HG02973 (cell line): ENCODE results near the gene GLIS1.

ENCODE experiments used
- ATAC-seq: cut with Tn5 transposase; IDR thresholded peaks from one replicate; pipeline ENCODE4 v1.9.1; 2021; ENCODE audit warnings: moderate library complexity; ENCODE audit not compliant: unreplicated experiment

Gene GLIS1

DNA sequence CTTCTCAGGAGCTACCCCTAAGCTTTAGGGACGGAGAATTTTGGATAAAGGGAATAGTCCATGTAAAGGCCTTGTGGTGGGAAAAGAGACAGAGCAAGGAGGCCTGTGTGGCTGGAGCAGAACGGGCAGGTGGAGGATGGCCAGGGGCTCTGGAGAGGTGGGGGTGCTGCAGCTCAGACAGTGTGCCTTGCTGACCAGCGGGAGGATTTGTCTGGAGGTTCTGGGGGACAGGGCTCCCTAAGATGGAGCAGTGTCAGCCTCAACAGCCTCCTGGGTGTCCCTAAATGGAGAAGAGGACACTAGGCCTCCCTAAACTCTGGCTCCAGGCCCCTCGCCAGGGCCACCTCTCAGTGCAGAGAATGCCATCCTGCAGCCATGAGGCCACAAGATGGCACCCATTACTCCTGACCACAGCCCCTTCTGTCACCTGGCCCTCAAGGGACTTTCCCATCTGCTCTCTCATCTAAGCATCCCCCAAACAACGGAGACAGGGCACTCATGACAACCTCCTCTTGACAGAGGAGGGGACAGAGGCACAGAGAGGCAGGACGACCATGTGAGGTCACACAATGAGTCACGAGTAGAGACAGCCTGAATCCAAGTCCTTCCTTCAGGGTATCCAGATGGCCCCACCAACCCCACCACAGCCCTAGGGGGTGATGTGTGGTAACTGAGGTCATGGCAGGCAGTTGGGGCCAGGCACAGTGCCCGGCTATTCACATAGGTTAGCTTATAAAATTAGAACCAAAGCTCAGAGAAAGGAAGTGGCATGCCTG, 185.0 kb downstream of the GLIS1 start:
- ATAC-seq = no peak

DNA sequence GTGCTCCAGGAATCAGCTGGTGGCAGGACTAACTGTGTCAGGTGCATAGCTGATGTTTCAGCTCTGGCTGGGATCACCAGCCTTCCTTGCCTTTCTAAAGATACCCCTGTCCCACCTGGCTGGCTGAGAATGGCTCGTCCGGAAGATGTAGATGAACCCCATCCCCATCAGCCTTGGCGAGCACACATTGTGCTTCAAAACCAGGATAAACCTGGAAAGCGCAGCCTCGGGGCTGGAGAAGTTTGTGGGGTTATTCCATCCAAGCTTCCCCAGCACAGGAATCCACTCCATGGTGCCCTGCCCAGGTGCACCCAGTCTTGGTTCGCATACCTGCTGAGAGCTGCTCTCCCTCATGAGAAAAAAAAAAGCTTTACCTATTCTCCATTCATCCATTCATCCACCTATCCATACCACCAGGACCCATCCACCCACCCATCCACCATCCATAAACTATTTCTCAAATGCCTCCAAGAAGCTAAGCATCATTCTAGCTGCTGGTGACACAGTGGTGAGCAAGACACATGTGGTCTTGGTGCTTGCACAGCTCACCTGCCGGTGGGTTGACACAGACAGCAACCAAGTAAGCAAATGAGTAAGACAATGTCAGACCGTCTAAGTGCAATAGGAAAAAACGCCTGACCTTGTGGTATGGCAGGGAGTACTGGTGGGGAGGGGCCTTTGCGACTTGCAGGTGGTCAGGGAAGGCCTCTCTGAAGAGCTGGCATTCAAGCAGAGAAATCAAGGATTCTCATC, 185.8 kb downstream of the GLIS1 start:
- ATAC-seq = no peak

- ATAC-seq = no peak
Observed at GRCh38 chr1:53552146-53552861, 186.7 kb downstream of the GLIS1 start.

GRCh38 chr1:53551428-53551995, 187.5 kb downstream of the GLIS1 start:
- no peak for ATAC-seq

GRCh38 chr1:53550201-53550741, 188.7 kb downstream of the GLIS1 start:
- no peak for ATAC-seq

GRCh38 chr1:53549781-53550180, 189.2 kb downstream of the GLIS1 start:
- ATAC-seq = no peak

- ATAC-seq = no peak
Observed at GRCh38 chr1:53549287-53549686, 189.7 kb downstream of the GLIS1 start.

DNA sequence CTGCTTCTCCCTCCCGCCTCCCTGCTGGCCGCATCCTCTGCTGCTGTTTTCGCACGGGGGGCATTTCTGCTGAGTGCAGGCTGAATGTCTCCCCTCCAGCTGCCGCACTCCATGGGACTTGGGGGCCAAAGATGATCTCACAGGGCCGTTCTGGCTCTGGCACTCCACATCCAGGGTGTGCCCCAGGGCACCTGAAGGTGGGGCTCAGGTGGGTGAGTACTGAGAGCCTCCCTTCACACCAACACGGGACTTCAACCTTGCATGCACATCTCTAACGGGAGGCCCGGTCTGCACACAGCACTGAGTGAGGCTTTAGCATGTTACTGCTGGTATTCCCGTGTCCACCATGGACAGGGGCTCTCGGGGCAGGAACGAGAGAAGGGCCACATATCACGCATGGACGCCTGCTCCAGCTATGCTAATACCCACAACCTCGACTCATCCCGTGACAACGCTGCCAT, 190.9 kb downstream of the GLIS1 start:
- ATAC-seq = no peak

GRCh38 chr1:53547231-53547790, 191.7 kb downstream of the GLIS1 start:
- no peak for ATAC-seq

- ATAC-seq = no peak
Observed at GRCh38 chr1:53546409-53547155, 192.4 kb downstream of the GLIS1 start.

- ATAC-seq = no peak
Observed at GRCh38 chr1:53545663-53546408, 193.1 kb downstream of the GLIS1 start.

DNA sequence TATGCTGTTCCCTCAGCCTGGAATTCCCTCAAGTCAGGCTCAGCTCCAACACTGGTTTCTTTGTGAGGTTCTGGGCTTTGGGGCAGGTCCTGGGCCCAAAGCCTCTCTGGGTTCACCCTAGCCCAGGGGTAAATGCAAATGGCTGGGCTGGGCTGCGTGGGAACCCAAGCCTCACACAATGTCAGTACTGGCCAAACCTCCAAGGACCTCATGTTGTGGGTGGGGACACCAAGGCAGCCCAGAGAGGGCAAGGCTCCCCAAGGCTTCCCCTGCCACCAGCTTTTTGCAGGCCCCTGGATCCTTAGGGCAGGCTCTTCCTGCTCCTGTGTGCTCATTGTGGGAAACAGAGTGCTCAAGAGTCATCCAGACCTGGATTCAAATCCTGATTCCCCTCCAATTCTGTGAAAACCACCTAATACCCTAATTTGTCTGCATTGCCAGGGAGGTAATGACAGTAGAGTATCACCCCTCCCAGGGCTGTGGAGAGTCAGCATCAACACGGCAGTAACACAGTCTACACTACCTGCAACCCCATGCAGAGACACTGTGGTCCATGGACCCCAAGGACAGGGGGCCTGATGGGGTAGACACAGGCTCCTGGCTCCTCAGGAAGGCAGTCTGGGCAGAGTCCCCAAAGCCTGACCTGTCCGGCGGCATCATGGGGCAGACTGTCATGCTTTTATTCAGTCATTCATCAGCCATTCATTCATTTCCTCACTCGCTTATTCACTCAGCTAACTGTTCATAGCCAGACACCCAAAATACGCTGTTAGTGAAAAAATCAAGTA, 194.0 kb downstream of the GLIS1 start:
- no peak for ATAC-seq

DNA sequence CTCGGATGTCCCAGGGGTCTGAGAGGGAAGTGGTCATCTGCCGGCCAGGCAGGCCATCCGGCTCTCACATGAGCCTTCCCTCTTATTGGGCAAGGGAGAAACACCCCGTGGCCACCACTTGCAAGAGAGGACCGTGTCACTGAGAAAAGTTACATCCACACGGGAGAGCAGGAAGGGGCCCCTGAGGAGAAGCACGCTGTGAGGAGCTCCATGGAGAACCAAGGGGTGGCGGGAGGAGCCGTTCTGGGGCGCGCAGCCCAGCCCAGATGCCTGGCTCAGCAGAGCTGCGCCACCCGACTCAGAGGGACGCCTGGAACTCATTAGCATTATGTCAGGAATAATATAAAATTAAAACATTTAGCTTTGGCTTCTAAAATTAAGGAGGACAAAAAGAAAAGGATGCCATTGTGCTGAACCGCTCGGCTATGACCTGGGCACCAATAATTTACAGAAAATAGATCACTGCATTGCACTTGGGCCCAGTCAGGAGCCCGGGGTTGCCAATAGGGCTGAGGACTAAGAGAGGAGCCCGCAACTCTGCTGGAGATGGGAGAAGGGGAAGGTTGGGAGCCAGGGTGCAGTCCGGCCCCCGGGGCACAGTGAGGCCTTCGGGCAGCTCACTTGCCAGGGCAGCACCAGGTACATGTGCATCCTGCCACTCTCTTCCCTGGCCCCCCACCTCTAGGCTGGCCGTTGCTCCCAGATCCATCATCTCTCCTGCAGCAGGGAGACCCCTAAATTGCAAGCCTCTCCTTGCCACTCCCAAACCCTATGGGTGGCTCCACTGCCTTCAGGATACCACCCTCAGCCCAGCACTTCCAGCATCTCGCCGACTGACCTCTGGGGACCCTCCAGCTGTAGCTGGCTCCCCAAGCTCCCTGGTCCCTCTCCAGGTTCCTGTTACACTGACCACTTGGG, 194.9 kb downstream of the GLIS1 start:
- ATAC-seq = no peak

- no peak for ATAC-seq
Observed at GRCh38 chr1:53543130-53543777, 195.7 kb downstream of the GLIS1 start.

DNA sequence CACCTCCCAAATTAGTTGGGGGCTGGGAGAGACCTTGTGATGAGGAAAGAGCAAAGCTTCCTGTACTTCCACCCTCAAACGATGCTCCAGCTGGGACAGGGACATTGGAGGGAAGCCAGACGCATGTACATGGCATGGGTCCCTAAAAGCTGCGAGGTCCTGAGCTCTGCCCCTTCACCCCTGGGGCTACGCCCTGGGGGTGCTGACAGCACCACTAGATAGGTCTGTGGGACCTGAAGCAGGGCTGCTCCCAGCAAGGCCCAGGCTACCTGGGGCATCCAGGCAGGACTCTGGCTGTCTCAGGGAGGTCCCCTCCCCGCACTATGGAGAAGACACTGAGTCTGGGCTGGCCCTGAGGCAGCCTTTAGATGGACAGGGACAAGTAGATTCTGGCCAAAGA, 196.4 kb downstream of the GLIS1 start:
- ATAC-seq = no peak

- ATAC-seq = no peak
Observed at GRCh38 chr1:53541761-53542550, 197.0 kb downstream of the GLIS1 start.
